DMS153 (cell line): ENCODE results near the gene KAT2B.

Source experiments
- DNase-seq: peaks from one replicate; lab custom pipeline; 2025; lab: John Stamatoyannopoulos, UW

Gene KAT2B

GRCh38 chr3:20064796-20065564 lies 24.7 kb downstream of the KAT2B start:
- peak; percentile 60 for DNase-seq

- DNase-seq = no peak
These were observed 25.8 kb downstream of the KAT2B start for GRCh38 chr3:20066079-20066478.

- DNase-seq = no peak
These were observed 26.8 kb downstream of the KAT2B start for GRCh38 chr3:20066850-20067617.

DNA sequence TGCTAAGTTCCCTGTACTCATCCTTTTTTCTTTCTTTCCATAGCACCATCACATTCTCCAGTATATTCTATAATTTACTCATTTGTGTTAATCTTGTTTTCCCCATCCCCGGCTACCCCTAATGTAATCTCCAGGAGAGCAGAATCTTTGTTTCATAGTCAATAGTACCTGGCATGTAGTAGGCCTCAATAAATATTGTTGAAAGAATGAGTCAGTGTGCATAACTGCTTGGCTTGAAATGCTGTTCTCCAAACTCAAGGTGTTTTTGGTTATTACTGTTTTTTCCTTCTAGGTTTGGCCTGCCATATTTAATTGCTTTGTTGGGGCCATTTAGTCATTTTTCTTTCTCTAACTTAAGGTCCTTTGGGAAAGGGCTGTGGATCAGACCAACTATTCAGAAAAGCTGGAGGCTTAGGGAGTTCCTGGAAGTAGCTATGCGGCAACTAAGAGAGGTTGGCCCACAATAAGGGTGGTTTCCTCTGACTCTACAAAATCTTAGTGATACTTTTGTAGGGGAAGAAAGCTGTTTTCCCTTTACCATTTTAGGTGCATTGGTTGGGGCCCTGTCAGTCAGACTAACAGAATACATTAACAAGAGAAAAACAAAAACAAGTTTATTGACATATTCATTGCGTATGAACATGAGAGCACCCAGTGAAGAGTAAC lies 28.4 kb downstream of the KAT2B start:
- no peak for DNase-seq

DNA sequence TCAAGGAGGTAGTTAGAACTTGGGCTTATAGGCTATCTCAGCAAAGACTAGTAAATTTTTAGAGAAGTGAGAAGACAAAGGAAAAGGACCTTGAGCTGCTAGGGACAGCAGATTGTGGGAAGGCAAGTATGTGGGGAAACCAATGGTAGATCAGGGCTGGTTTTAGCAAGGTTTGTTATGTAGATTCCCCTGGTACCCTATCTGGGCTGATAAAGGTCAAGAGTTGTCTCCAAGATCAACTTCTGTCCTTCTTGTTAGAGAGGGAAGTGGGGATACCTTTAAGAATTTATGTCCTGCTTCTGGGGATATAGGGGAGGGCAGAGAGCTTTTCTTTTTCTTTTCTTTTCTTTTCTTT lies 28.9 kb downstream of the KAT2B start:
- DNase-seq = no peak

DNA sequence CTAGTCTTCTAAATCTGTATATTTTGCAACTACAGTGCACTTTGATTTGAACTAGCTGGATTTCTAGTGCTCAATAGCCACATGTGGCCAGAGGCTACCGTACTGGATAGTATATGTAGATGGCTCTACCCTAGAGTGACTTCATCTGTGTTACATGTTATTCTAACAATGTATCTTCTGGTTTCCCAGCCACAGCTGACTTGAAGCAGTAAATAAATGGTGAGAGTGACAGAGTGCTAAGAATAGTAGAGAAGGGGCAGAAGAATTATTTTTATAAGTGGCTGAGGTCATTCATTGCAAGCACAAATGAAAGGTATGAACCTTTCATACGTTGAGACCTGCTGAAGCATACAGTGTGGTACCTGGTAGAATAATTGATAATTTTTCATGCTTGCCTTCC lies 30.9 kb downstream of the KAT2B start:
- DNase-seq = no peak

DNA sequence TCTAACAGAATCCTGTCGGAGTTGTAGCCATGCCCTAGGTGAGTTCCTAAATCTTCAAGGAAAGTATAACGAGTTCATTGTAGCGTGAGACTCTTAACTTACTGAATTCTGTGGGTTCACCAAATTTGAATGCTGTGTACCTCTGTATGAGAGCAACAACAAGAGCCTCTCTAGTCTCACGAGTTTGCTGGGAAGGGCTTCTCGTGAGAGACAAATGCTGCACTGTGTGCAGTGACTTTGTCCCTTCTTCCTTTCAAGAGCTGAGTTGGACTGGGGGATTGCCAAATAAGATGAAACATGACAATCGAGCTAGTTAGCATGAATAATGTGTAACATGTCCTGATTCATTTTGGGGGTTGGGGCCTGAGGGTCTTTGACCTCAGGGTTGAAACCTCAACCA lies 32.2 kb downstream of the KAT2B start:
- DNase-seq = no peak

DNA sequence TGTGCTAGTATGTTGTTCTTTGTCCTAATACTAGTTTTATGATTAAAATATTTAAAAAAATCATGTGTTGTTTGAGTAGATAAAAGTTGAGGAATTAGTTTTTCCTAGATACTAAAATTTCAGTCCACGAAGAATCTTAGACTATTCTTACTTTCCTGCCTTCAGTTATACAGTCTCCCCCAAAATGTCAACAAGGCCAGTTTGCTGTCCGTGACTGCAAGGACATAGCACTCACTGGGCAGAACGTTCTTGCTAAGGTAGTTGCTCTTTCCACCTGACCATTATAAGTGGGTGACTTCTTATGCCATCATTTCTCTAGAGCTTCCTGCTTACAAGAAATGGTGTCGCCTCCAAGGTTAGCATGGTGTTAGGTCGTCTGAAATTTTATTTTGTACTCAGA lies 32.8 kb downstream of the KAT2B start:
- DNase-seq = no peak

GRCh38 chr3:20073683-20074082 lies 33.4 kb downstream of the KAT2B start:
- no peak for DNase-seq

GRCh38 chr3:20074226-20075063 lies 34.2 kb downstream of the KAT2B start:
- no peak for DNase-seq

DNA sequence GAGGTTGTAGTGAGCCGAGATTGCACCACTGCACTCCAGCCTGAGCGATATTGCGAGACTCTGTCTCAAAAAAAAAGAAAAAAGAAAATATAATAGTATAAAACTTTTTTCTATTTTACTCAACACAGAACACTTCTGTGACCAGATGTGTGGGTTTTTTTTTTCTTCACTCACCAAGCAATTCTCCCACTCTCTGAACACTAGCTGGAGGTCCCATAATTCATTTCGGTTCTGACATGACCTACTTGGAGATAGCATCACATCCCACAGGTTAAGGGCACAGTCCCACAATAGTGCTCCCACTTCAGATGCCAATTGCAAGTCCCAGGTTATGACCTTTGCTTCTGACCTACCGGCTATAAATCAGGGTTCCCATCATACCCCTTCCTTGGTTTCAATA lies 35.0 kb downstream of the KAT2B start:
- no peak for DNase-seq

DNA sequence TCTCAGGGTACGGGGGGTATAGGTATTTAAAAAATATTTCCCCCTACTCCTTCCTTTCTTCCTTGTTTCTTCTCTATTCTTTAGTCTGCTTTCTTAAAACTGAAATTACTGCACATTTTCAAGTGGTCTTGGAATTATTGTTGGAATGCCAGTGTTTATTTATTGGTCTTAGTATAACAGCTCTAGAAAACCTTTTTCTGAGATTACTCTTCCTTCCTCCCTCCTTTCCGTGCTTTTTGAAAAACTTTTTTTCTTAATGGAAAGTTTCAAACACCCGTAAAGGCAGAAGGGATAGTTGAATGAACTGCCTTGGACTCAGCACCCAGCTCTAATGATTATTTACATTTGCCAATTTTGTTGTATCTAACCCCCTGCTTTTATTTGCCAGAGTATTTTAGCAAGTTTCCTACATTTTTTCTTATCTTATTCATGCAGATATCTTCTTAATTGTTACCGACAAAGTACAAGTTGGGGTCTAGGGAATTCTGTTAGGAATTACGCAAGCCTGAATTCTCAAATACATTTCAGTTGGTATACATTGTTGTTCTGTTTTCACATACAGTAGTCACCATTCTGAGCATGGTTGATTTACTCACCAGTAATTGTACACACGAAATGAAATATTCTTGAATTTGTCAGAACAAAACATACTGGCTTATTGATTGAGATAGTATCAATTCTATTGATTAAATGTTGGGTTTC lies 36.2 kb downstream of the KAT2B start:
- DNase-seq = no peak

DNA sequence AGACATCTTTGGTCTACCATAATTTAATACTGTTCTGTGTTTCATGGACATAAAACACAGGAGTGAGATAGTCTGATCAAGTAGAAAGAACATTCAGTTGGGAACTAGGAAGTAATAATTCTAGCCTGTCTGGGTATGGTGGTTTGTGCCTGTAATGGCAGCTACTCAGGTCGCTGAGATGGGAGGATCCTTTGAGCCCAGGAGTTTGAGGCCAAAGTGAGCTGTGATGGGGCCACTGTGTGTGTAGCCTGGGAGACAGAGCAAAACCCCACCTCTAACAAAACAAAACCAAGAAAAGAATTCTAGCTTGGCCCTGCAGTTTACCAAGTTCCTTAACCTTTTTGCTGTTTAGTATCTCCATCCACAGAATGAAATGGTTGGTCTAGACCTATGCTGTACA lies 36.8 kb downstream of the KAT2B start:
- no peak for DNase-seq

- DNase-seq = no peak
These were observed 38.0 kb downstream of the KAT2B start for GRCh38 chr3:20078194-20078714.

DNA sequence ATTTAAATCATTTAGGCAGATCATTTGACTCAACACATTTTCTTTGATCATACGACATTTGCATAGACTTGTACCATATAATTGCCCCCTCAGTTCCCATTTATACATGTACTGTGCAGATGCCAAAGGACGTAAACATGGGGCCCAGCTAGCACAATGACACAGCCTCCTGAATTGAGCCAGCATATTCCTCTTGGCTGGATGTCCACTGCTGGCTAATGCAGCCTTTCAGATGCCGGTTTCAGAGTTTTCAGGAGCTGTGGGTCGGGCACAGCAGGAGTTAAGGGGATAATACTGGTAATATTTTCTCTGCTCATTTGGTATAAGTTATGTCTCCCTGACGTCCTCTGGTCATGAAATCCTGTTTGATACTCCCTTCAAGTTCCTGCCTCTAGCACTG lies 39.4 kb downstream of the KAT2B start:
- DNase-seq = no peak

- DNase-seq = peak; percentile 58
These were observed 40.8 kb downstream of the KAT2B start for GRCh38 chr3:20080956-20081554.

DNA sequence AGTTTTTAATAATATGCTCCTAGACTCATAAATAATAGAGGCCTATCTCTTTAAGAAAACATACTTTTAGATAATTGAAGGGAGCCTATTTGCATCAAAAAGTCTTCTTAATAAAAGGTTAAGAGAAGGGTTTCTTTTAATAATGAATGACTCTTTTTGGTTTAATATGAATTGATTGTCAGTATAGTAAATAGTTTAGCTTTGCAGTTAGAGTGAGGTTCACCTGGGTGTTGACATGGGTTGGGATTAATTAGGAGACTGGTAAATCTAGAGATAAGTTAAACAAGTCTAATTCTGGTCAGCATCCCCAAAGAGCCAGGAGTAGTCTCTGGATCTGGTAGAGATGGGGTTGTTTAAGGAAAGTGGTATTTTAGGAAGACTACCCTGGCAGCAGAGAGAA lies 43.0 kb downstream of the KAT2B start:
- DNase-seq = no peak

DNA sequence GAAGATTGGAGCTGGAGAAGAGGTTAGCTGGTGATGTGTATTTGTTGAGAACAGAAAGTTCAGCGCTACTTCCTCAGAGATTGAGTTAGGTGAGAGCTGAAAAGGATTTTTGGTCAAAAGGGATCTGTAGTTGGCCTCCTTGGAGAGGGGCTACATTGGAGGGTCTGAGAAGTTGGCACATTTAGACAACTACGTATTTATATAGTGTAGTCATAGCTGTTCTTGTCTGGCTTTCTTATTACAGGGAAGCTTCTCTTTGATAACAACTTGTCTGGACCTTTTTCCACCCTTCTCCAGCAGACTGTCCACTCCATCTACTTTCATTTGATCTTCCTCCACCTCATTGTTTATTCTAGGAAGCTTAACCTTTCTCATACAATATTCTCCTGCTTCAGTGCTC lies 43.7 kb downstream of the KAT2B start:
- no peak for DNase-seq

DNA sequence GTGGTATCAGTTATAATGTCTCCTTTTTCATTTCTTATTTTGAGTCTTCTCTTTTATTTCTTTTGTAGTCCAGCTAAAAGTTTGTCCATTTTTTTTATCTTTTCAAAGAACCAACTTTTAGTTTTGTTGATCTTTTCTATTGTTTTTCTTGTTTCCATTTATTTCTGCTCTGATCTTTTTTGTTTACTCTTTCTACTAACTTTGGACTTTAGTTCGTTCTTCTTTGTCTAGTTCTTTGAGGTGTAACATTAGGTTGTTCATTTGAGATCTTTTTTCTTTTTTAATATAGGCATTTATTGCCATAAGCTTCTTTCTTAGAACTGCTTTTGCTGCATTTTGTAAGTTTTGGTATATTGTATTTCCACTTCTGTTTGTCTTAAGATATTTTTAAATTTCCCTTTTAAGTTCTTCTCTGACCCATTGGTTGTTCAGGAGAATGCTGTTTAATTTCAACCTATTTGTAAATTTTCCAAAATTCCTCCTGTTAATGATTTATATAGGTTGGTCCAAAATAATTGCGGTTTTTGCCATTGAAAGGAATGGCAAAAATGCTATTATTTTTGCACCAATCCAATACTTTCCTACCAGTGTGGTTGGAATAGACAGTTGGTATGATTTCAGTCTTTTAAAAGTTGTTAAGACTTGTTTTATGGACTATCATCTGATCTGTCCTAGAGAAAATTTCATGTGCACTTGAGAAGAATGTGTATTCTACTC lies 51.2 kb downstream of the KAT2B start:
- DNase-seq = no peak

DNA sequence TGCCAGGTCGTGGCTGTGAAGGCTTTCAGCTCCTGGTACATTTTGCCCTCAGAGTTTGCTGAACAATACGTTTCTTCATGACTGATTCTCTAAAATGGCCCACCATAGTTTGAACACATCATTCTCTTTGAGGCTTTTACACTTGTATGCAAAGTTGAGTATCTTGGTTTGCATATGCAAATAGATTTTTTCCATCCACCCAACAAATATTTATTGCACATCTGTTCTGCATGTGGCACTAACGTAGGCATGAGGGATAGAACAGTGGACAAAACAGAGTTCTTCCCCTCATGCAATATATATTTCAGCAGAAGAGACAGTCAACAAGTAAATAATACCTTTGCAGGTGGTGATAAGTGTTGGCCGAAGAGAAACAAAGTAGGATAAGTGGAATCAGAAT lies 55.2 kb downstream of the KAT2B start:
- DNase-seq = no peak
